NCI-H460 (cell line): ENCODE results near the gene SLFN12L. TPM values are rescaled to one million over a fixed set of nuclear protein-coding genes. Genes with fewer than 3 reads are reported as not detected.
"Not testable (repeated sequence)": the region's sequence is repeated elsewhere in the genome, so short reads cannot be mapped to it uniquely, and the experiment has no call there.

Source experiments
- DNase-seq: peaks from one replicate; pipeline ENCODE4 v3.0.0-alpha.2; 2016; ENCODE audit warnings: low read depth; ENCODE audit errors: extremely low read depth
- polyA plus RNA-seq: library from polyadenylated mRNA; depleted of rRNA; stranded (reverse); fragments of >200 nt; gene quantifications from 2 replicates; pipeline ENCODE4 v1.2.3, GENCODE V29; 2014; cell fraction: nucleus; rRNA removed
- total RNA-seq: library from RNA; depleted of rRNA; stranded (reverse); fragments of >200 nt; shearing (Covaris generic); gene quantifications from 2 replicates; pipeline ENCODE4 v1.2.3, GENCODE V29; 2014; rRNA removed

SLFN12L gene
- total RNA-seq = not detected in 2 replicates
- polyA plus RNA-seq = not detected in 2 replicates

DNA sequence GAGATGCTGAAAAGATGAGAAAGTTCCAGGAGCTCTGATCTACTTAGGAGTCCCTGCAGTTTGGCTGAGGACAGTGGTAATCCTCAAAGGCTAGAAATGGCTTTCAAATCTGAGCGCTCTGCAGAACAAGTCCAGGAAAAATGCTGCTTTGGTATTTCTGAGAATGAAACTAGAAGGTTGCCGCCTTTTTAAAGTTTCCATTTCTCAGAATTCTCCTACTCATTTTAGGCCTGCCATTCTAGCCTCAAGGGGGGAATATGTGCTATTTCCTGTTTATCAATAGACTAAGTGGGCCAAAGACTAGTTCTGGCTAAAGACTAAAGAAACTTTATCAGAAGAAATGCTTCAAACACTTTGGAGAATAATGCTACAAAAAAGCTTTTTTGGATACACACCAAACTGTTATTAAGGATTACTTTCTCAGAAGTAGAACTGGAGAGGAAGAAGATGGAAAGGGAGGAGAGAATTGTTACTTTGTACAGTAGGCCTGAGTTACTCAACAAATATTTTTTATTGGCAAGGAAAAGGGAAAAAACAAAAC lies at the start of gene SLFN12L:
Gene SLFN12L, minus strand, starts transcription at position 78 of the 541 bp plus-strand sequence. CDS start 15,314 bp downstream, outside the sequence.
- DNase-seq = no peak

DNA sequence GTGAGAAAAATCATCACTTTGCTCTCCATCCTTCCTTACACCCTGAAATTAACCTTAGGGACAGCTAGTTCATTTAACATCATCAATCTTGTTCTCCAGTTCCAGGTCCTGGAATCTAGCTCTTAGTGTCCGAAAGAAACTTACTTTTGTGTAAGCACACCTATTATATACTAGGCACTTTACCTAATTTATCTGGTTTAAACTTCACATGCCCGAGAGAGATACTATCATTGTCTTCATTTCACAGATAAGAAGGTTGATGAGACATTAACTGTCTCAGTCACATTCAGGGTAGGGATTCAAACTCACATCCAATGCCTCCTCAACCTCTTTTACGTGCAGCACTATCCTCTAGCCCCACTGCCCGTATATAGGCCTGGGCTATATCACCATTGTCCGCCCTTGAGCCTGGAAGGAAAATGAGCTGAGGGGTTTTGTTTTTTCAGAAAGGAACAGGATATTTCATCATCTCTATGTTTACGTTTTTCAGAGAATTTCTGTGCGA lies 49.1 kb upstream of the SLFN12L start:
- DNase-seq = no peak

DNA sequence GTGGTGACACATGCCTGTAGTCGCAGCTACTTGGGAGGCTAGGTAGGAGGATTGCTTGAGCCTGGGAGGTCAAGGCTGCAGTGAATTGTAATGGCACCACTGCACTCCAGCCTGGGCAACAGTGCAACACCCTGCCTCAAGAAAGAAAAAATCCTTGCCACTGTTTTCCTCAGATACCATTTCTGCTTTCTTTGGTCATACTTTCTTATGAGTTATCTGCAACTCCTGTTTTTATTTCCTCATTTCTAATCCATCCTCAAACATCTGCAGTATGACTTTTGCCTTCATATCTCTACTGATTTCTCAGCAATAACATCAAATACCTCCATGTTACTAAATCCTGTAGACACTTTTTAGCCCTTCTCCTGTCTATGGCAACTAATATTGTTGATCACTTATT lies 46.6 kb upstream of the SLFN12L start:
- no peak for DNase-seq

DNA sequence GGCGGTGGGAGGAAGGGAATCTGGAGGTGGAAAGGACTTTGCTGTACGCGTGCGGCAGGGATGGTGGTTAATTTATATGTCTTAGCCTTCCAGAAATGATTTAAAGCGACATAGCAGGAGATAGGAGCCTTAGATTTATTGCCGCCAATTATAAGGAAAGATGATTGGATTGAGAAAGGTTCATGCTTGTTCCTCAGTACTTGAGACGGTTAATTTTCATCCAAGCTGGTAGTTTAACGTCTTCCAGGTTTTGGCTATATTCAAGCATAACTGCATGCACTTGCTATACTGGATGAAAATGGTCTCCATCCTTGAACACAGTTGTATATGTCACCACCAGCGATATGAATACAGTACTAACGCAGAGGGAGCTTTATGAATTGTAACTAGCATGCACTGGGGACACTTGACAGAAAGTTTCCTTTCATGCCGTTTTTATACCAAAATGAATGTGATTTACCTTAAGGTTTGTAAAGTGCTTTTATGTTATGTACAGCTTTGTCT lies 41.5 kb upstream of the SLFN12L start:
- DNase-seq = no peak

DNA sequence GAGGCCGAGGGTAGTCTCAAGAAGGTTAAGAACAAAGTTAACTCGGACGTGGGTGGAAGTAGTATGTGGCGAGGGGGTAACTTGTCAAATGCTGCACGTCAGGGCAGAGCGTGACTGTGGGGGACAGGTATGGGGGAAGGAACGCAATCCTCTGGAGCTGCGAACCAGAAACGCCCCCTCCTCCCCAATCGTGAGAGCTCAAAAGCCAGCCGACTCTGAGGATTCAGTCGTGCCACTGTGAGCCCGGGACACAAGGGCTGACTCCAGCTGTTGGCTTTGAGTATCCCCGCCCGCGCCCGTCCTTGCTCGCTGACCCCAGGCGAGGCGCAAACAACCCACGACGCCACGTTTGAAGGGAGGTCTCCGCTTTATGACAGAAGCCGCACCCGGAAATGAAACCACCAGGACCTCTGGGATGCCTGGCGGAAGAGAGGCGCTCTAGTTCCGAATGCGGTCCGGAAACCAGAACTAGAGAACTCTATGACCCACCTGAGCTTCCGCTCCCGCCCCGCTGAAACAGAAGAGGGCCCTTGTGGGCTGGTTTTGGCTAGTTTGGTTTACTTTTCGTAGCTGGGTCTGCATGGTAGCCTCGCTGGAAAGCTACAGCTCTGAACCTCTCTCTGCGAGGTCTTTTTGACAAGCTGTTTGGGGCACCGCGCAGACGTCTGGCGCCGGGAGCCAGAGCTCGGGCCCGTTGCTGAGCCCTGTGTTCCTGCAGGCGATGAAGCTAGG lies 40.9 kb upstream of the SLFN12L start, which contains the start of gene PEX12:
Gene PEX12, minus strand, starts transcription at position 375 of the 732 bp plus-strand sequence. CDS start 550 bp downstream, outside the sequence.
- DNase-seq = peak; percentile 82

DNA sequence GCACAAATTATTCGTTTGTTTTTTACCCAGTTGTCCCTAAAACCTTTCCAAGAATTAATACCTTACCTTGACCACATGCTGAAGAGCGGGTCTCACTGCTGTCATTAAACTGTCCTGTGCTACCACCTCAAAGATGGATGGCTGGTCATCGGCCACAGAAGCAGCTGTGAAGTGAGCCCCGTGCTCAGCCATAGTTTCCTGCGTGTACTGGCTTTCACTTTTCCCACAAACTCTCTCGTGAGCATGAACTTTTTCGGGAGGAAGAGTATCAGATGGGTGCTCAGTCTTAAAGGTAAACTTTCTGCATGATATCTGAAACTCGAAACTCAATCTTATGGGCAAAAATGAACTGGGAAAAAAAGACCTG lies 40.3 kb upstream of the SLFN12L start:
- DNase-seq = no peak

DNA sequence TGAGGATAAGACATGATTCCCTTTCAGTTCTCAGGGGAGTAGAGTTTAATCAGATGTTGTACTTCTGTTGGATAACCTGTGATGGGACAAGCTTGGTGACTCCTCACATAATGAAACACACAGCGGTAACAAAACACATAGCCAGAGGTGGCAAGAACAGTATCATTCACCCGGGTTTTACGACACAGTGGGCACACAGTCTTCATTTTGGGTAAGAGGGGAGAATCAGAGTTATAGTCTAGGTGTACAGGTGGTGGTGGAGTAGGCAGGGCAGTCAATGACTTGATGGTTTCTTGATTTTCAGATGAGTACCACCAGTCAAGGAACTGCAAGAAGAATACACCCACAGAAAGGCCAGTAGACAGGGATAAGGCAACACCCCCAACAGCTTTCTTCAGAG lies 38.3 kb upstream of the SLFN12L start:
- no peak for DNase-seq

DNA sequence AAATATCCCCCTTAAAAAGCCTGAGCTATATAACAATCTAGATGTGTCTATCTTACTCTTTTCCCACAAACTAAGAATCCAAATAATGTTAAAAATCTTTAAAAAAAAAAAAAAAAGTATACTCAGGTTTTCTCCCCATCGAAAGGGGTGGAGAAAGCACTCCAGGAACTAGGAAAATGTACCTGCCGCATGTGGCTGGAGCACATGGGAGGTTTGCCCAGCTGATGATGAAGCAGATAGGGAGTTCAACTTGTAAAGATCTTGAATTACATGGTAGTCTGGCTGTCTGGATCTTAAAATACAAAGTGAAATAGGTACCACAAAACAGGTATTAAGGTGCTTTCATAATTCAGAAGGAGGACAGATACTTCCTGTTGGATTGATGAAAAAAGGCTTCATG lies 31.9 kb upstream of the SLFN12L start:
- no peak for DNase-seq

DNA sequence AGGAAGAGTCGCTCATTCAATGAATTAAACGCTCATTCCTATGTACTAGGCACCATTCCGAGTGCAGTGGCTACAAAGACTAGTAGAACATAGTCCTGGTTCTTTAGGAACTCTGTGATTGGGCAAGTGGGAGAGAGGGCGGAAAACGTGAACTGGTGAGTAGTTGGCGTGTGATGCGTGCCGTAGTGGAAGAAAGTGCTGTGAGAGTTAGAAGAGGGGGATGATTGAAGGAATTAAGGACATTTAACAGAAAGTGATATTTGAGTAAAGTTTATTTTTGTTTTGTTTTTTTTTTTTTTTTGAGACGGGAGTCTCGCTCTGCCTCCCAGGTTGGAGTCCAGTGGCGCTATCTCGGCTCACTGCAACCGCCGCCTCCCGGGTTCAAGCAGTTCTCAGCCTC lies 31.1 kb upstream of the SLFN12L start:
- no peak for DNase-seq

DNA sequence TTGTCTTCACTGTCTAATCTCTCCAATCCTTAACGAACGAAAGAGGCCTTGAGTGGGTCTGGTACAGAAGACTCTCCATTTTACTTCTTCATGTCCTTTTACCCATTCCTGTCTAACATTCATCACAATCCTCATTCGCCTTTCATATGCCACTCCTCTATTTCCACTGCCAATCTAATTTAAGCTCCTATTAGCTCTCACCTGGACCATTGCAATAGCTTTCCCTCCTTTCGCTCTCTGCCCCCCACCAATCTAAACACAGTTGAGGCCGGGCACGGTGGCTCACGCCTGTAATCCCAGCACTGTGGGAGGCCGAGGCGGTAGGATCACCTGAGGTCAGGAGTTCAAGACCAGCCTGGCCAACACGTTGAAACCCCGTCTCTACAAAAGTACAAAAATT lies 29.5 kb upstream of the SLFN12L start:
- DNase-seq = no peak

DNA sequence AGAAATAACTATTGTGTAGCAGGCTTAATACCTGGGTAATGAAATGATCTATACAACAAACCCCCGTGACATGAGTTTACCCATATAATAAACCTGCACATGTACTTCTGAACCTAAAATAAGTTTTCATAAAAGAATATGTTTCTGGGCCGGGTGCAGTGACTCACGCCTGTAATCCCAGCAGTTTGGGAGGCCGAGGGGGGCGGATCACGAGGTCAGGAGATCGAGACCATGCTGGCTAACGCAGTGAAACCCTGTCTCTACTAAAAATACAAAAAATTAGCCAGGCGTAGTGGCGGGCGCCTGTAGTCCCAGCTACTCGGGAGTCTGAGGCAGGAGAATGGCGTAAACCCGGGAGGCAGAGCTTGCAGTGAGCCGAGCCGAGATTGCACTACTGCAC lies 25.7 kb upstream of the SLFN12L start:
- DNase-seq = not testable (repeated sequence)

DNA sequence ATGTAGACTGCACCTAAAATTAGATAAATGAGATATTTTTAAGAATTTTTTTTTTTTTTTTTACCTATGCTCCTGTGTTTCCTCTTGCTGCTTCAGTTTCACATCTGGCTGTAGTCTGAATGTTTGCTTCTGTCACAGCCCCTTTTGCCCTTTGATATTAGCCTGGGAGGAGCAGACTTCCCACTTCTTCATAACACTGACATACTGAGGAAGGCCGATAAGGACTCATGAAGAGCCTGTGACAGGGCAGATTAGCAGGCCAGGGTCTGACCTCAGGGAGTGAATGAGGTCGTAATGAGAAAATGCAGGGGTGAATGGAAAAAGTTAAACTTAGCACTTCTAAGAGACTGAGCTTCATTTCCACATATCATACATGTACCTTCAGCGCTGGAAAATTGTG lies 23.2 kb upstream of the SLFN12L start, which contains the start of gene SLFN14:
Gene SLFN14, minus strand, starts transcription at position 117 of the 400 bp plus-strand sequence. CDS start 2,757 bp downstream, outside the sequence.
- no peak for DNase-seq

DNA sequence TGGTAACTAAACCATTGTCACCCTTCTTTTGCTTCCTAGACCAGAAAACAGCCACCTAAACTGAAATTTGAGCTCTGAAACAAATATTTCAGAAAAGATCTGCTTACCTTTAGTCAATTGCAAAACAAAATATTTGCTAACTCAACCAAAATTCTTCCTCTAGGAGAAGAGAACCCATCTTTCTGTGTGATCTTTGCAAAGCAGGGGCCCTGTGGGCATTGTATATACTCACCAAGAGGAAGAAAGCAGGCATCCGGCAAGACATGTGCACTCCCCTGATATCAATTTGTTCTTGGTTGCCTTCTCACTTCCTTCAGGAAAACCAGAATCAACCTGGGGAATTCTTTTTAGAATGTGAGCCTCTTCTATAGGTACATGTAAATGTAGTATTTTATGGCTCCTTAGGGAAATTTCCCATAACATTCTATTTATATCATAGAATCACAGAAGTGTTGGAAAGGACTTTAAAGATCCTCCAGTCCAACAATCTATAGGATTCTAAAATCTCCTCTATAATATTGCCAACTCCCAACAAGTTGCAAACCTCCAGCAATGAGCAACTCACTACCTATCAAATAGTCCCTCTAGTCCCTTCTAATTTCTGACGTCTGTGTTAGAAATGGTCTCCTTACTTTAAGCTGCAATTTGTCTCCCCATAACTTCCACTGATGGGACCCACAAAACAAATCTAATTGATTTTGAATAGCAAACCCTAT lies 22.2 kb upstream of the SLFN12L start:
- DNase-seq = no peak

DNA sequence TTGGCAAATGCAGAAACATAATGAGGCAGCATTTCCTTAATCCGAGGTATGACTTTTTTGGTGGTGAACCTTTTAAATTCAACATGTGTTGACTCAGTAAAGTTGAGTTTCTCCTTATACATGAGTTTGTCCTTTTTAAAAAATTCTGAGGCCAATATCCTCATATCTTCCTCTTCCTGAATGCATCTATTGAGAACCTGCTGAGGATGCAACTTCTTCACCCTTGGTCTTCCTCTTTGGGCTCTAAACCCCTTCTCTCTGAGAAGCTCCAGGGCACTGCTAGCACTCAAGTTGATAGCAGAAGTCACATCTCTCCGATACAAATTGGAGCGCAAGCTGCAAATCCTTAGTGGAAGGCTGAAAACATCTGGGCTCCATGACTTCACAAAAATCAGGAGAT lies 19.9 kb upstream of the SLFN12L start:
- DNase-seq = no peak

DNA sequence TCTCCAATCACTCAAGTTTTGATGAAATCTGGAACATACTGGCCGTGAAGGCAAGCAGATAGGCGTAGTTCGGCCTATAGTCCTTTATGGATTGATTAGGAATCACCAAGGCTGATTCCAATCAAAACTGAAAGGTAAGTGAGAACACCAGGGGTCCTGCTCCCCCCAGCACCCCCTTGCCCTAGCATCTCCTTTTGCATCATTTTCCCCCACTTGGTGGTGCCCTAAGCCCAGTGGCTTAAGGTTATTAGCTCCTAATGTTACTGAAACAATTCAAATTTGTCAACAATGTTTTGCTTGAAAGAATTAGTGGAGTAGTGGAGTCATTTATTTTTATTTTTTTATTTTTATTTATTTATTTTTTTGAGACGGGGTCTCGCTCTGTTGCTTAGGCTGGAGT lies 18.2 kb upstream of the SLFN12L start:
- no peak for DNase-seq

DNA sequence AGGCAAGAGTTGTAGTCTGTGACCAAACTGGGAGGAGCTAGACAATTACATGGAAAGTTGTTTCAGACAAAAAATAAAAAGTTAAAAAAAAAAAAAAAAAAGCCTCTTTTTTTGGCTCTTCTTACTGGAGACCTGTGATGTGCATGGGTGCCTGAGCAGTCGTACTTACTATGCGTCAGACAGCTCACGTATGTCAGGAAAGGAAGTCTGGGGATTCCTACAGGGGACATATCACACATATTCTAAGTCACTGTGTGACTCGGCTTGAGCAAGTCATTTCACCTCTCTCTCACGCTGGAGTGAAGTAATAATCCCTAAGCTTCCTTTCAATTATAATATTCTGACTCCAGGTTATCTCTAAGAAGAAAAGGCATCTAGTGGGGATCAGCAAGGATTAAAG lies 17.2 kb upstream of the SLFN12L start:
- no peak for DNase-seq

DNA sequence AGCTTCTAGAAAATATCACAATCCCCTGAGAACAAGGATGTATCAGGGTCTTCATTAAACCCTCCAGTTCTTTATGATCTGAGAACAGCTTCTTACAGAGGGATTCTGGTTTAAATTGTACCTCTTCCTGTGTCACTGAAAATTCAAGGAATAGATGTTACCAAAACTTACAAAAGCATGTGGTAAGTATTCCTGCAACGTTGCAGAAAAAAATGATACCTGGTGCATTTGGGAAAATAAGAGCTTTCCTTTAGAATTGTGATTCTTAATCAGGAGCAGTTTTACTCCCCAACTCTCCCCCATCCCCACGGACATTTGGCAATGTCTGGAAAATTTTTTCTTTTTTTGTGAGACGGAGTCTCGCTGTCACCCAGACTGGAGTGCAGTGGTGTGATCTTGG lies 15.8 kb upstream of the SLFN12L start:
- DNase-seq = no peak

DNA sequence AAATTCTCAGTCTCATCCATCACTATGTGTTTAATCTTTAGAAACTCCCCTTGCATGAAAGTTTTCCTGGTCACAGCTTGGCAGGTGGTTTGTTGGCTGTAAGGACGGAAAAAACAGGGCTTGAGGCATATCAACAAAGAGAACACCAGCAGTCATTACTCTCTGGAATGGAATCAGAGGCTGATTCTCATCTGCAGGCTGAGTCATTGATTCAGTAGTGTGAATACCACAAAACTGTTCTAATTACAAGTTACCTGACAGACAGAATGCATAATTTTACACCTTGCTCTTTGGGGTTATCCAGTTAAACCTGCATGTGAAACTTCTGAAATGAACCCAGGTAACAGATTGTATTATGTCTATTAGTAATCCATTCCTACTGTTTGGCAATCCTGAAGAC lies 11.5 kb upstream of the SLFN12L start:
- DNase-seq = no peak

DNA sequence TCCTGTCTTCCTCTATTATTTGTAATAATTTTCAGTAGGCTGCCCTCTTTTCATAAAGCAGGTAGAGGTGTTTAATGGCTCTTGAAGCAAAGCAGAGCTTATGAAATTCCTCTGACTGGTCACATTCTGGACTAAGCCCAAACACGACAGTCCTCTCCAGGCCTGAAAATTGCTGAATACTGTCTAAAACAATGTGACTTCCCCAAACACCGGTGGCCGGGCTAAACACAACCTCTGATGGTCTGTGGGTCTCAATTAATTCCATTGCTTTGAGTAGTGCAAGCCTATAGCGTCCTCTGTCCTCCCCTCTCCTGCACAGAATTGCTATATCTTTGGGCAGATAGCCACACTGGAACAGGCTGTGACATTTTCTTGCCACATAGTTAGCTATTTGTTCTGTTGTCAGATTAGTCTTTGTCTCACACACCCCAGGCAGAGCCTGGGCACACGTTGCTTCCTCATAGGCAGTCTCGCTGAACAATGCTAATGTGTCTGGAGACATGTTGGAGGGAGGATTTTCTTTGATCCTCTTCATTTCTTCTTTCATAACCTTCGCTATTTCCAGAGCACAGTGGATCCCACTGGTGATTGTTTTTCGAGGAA lies 10.8 kb upstream of the SLFN12L start:
- DNase-seq = no peak

DNA sequence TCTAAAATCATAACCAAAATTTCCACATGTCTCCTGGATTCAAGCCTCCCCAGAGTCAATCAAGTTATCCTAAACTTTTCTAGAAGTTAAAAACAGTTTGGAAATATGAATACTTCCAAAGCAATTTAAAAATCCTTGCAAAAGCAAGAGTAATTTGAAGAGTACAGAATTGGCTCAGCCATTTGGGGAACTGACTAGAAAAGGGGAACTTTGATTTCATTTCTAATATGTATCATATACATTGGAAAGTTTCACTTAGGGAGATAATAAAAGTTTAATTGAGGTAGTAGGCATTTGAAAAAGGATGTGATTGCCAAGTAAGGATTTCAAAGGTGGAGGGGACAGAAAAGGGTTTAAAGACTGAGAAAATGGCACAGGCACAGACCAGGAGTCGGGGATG lies 9.0 kb upstream of the SLFN12L start:
- no peak for DNase-seq

DNA sequence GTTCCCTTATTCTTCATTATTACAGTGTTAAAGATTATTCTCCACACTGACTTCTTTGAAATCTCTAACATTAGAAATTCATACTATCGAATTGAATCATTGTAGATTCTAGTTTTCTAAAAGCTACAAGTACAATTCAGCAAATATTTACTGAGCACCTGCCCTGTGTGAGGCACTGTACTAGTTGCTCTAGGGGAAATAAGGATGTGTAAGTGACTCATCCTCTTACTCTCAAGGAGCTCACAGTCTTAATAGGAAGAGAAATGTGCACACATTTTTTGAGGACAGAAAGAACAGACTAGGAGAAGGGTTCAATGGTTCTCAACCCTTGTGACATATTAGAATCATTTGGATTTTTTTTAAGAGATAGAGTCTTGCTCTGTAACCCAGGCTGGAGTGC lies 7.7 kb upstream of the SLFN12L start:
- DNase-seq = no peak
